H1 (cell line): Measurements from ENCODE around the gene BABAM2. TPM values are rescaled to one million over a fixed set of nuclear protein-coding genes. Genes with fewer than 3 reads are reported as not detected.

Source experiments
- CTCF ChIA-PET: fragments of 300-600 bp; sonication (Branson Sonifier 250); formaldehyde crosslinking; loops from one replicate; lab custom pipeline; 2021; ENCODE audit not compliant: partially characterized antibody; lab: Charles Lee
- POLR2A ChIA-PET: fragments of 300-600 bp; sonication (Branson Sonifier 250); formaldehyde crosslinking; loops from one replicate; lab custom pipeline; 2021; ENCODE audit warnings: inconsistent platforms; ENCODE audit not compliant: partially characterized antibody; lab: Charles Lee
- DNase-seq, 2 experiments: peaks; one replicate each; pipeline versions ENCODE4 v3.0.0 to v3.0.0-alpha.2; 2010 to 2022; ENCODE audit warnings: low spot score in 2 of 2, low read depth in 1 of 2, mixed read lengths in 1 of 2
- FAIRE-seq: peaks from 2 replicates; lab custom pipeline; 2011; peaks lifted over from hg19 to GRCh38; lab: Jason Lieb, UNC
- H2AFZ ChIP-seq: 2 replicates; pipeline ENCODE4 v1.8.1; 2012; ENCODE audit warnings: low read length, inconsistent platforms
- H2AK5ac ChIP-seq: 2 replicates; pipeline ENCODE4 v1.6.1; 2013; ENCODE audit warnings: low read depth, low read length
- H2BK120ac ChIP-seq: replicated peaks from 2 replicates; pipeline ENCODE3; 2013; ENCODE audit warnings: low read depth, low read length, inconsistent platforms
- H2BK12ac ChIP-seq: 2 replicates; pipeline ENCODE4 v1.6.1; 2013; ENCODE audit warnings: low read depth, low read length
- H2BK15ac ChIP-seq: 2 replicates; pipeline ENCODE4 v1.6.1; 2013; ENCODE audit warnings: low read length
- H2BK20ac ChIP-seq: 2 replicates; pipeline ENCODE4 v1.6.1; 2013; ENCODE audit warnings: low read length
- H2BK5ac ChIP-seq: 2 replicates; pipeline ENCODE4 v1.6.1; 2013; ENCODE audit warnings: low read depth, low read length
- H3K14ac ChIP-seq: 2 replicates; pipeline ENCODE4 v1.6.1; 2013; ENCODE audit warnings: inconsistent platforms; ENCODE audit not compliant: insufficient read length
- H3K18ac ChIP-seq: 2 replicates; pipeline ENCODE4 v1.6.1; 2013; ENCODE audit warnings: low read length; ENCODE audit errors: extremely low read depth
- H3K23ac ChIP-seq: 2 replicates; pipeline ENCODE4 v1.6.1; 2013; ENCODE audit warnings: inconsistent platforms; ENCODE audit not compliant: insufficient read length
- H3K23me2 ChIP-seq: 2 replicates; pipeline ENCODE4 v1.6.1; 2013; ENCODE audit warnings: low read depth, low read length
- H3K27ac ChIP-seq: 2 replicates; pipeline ENCODE4 v1.6.1; 2011; ENCODE audit warnings: low read depth, low read length, inconsistent platforms
- H3K27me3 ChIP-seq, 4 experiments: replicated peaks in 1 of 4; 1 replicate in 1 of 4; 2 replicates in 3 of 4; pipeline versions ENCODE4 v1.6.1 to v1.8.1; 2011 to 2013; ENCODE audit warnings: low read length in 3 of 4, mild to moderate bottlenecking in 3 of 4, inconsistent platforms in 2 of 4, mixed read lengths in 2 of 4, moderate library complexity in 1 of 4; ENCODE audit not compliant: control insufficient read depth in 3 of 4, insufficient read depth in 3 of 4; ENCODE audit errors: extremely low read depth in 1 of 4
- H3K36me3 ChIP-seq, 4 experiments: 2 replicates each; pipeline versions ENCODE4 v1.6.1 to v1.8.1; 2011 to 2013; ENCODE audit warnings: mild to moderate bottlenecking in 4 of 4, low read length in 3 of 4, moderate library complexity in 2 of 4, control low read depth in 1 of 4, inconsistent platforms in 1 of 4; ENCODE audit not compliant: insufficient read depth in 4 of 4, control insufficient read depth in 2 of 4
- H3K4ac ChIP-seq: replicated peaks from 2 replicates; pipeline ENCODE3; 2013; ENCODE audit warnings: low read length, low read depth, mixed read lengths, inconsistent platforms; ENCODE audit not compliant: insufficient read length
- H3K4me1 ChIP-seq, 4 experiments: replicated peaks in 1 of 4; 1 replicate in 1 of 4; 2 replicates in 3 of 4; pipeline versions ENCODE4 v1.6.1 to v1.8.1; 2011 to 2013; ENCODE audit warnings: low read length in 3 of 4, inconsistent platforms in 2 of 4, mixed read lengths in 1 of 4; ENCODE audit not compliant: insufficient read depth in 4 of 4, control insufficient read depth in 3 of 4
- H3K4me2 ChIP-seq, 2 experiments: 2 replicates each; pipeline versions ENCODE4 v1.6.1 to v1.8.1; 2011 to 2013; ENCODE audit warnings: low read depth in 2 of 2, low read length in 2 of 2, control low read depth in 1 of 2, inconsistent platforms in 1 of 2, mild to moderate bottlenecking in 1 of 2; ENCODE audit not compliant: insufficient read depth in 1 of 2
- H3K4me3 ChIP-seq, 4 experiments: fragments of 200-600, 300-600 bp in 1 of 4; sonication (generic), shearing (Covaris generic), sonication (Bioruptor Twin) in 1 of 4; 2 replicates each; pipeline versions ENCODE4 v1.5.1 to v1.8.1; 2011 to 2016; ENCODE audit warnings: low read length in 4 of 4, low read depth in 3 of 4, control low read depth in 2 of 4, inconsistent platforms in 2 of 4, mild to moderate bottlenecking in 2 of 4, mixed read lengths in 1 of 4, moderate library complexity in 1 of 4; ENCODE audit not compliant: insufficient read depth in 2 of 4; ENCODE audit errors: extremely low read depth in 1 of 4
- H3K56ac ChIP-seq: replicated peaks from 2 replicates; pipeline ENCODE3; 2013; ENCODE audit warnings: low read depth, mild to moderate bottlenecking, mixed read lengths, low read length, inconsistent platforms; ENCODE audit not compliant: insufficient read length
- H3K79me1 ChIP-seq: 2 replicates; pipeline ENCODE4 v1.6.1; 2013; ENCODE audit warnings: low read depth, low read length, control low read depth
- H3K79me2 ChIP-seq, 2 experiments: 2 replicates each; pipeline versions ENCODE4 v1.6.1 to v1.8.1; 2012 to 2013; ENCODE audit warnings: low read length in 2 of 2, mild to moderate bottlenecking in 2 of 2, inconsistent platforms in 1 of 2; ENCODE audit not compliant: insufficient read depth in 2 of 2, control insufficient read depth in 1 of 2
- H3K9ac ChIP-seq, 4 experiments: replicated peaks in 1 of 4; 1 replicate in 1 of 4; 2 replicates in 3 of 4; pipeline versions ENCODE4 v1.6.1 to v1.8.1; 2011 to 2013; ENCODE audit warnings: low read depth in 3 of 4, low read length in 3 of 4, control low read depth in 2 of 4, mild to moderate bottlenecking in 2 of 4, moderate library complexity in 2 of 4, inconsistent platforms in 1 of 4; ENCODE audit errors: extremely low read depth in 1 of 4
- H3K9me3 ChIP-seq, 2 experiments: 2 replicates each; pipeline versions ENCODE4 v1.6.1 to v1.8.1; 2012 to 2013; ENCODE audit warnings: mild to moderate bottlenecking in 2 of 2, moderate library complexity in 2 of 2, control low read depth in 1 of 2, inconsistent platforms in 1 of 2, low read depth in 1 of 2, low read length in 1 of 2, mixed read lengths in 1 of 2; ENCODE audit not compliant: insufficient read depth in 2 of 2
- H4K20me1 ChIP-seq, 2 experiments: replicated peaks in 1 of 2; 2 replicates each; pipeline versions ENCODE3 to v1.8.1; 2011 to 2013; ENCODE audit warnings: inconsistent platforms in 2 of 2, low read length in 2 of 2, mild to moderate bottlenecking in 1 of 2; ENCODE audit not compliant: insufficient read depth in 2 of 2, control insufficient read depth in 1 of 2
- H4K5ac ChIP-seq: 2 replicates; pipeline ENCODE4 v1.6.1; 2013; ENCODE audit warnings: low read length, low read depth, mixed read lengths, inconsistent platforms; ENCODE audit not compliant: insufficient read length
- H4K8ac ChIP-seq: 2 replicates; pipeline ENCODE4 v1.8.0; 2013; ENCODE audit warnings: mild to moderate bottlenecking, moderate library complexity, low read length, inconsistent platforms; ENCODE audit not compliant: insufficient read depth; ENCODE audit errors: extremely low read depth
- H4K91ac ChIP-seq: replicated peaks from 2 replicates; pipeline ENCODE3; 2013; ENCODE audit warnings: low read length, mixed read lengths, inconsistent platforms; ENCODE audit not compliant: insufficient read length
- CBX5 ChIP-seq: fragments of 300-800, 300-1000 bp; sonication (generic); IDR thresholded peaks from 2 replicates; pipeline ENCODE4 v1.7.1; 2016; ENCODE audit warnings: antibody characterized with exemption, low read length, low read depth
- POLR2A ChIP-seq, 2 experiments: IDR thresholded peaks; 1 replicate in 1 of 2; 2 replicates in 1 of 2; pipeline ENCODE4 v1.6.1; 2011; ENCODE audit warnings: low read depth in 2 of 2, low read length in 2 of 2, mild to moderate bottlenecking in 2 of 2; ENCODE audit errors: control extremely low read depth in 1 of 2
- SUZ12 ChIP-seq: fragments of 200-600 bp; sonication (generic); IDR thresholded peaks from 2 replicates; pipeline ENCODE4 v1.6.1; 2012; ENCODE audit warnings: mild to moderate bottlenecking, inconsistent platforms, low read length, moderate library complexity, mixed read lengths
- WGBS, 2 experiments: shearing (Covaris generic) in 1 of 2; methylation state at CpG; one replicate each; pipeline versions ENCODE4 v1.1.6 to v1.1.7; 2013 to 2015; ENCODE audit warnings: low lambda C conversion rate in 2 of 2, mixed read lengths in 2 of 2, inconsistent platforms in 1 of 2, low coverage in 1 of 2, missing lambda C conversion rate in 1 of 2; ENCODE audit not compliant: insufficient replicate concordance in 2 of 2, insufficient coverage in 1 of 2, insufficient read length in 1 of 2; ENCODE audit errors: extremely low coverage in 1 of 2, missing lambda C conversion rate in 1 of 2; 5-methylcytosine and 5-hydroxymethylcytosine counted together
- polyA plus RNA-seq, 7 experiments: library from polyadenylated mRNA; depleted of rRNA in 3 of 7; stranded (reverse) in 5 of 7; unstranded in 2 of 7; fragments of >200 nt in 5 of 7; fragments of 200-250 nt in 2 of 7; gene quantifications; 1 replicate in 5 of 7; 2 replicates in 1 of 7; 4 replicates in 1 of 7; pipeline versions ENCODE4 v1.2.1 to v1.2.3, GENCODE V29; 2011 to 2013; ENCODE audit warnings: missing spikeins in 2 of 7, mixed read lengths in 2 of 7
- total RNA-seq: library from RNA; stranded (reverse); fragmentation: NEBNext Ultra II Directional; extraction: Animal tissue kit (Norgen Biotek cat#: 25700); gene quantifications from 2 replicates; pipeline ENCODE4 v1.2.1, GENCODE V29; 2021

The BABAM2 gene
- total and polyA plus RNA-seq, 2 of the 8 experiments (the other 6 are each of a cell fraction or from before 2014, with no cell fraction given), result 15.8 to 20.9 TPM

DNA sequence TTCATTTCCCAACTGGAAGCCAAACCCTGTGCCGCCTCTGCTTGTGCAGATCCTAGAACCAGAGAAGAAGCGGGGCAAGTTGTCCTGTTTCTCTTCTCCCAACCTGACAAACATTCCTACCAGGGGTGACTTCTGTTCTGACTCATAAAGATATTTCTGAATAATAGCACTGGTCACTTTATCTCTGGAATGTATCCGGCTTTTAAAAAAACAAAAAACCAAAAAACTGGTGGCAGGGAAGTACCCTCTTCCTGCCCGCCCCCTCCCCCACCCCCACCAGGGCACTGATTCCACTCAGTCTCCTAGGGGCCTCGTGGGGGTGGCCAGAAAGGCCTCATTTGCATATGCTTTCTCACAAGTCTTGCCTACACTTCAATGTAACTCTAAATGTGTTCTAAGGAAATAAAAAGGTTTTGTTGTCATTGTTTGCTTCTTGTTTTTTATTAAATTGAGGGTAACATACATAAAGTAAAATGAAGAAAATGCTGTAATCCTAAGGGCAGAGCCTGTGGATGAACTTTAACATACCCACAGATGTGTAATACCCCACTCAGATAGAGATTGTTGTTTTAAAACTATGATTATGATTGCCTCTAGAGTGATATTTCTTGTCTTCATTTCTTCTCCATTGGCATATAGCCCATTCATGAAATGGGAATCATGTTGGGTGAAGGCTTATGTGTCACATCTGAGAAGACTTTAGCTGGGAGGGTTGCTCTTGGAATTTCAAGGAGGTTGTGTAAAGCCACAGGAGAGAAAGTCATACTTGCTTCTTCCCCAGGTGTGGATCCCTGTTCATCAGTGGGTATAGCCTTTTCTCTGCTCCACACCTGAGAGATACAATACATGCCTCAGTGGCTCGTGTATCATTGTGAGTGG is 496.8 kb downstream of the BABAM2 start:
- CTCF ChIA-PET, result interaction anchor here (0.7 to 0.9 kb wide), 2 partner anchors 9 to 33 kb away, joined by 3 read pairs; no protein-coding TSS in a partner anchor
- Histone ChIP-seq H2BK5ac (no peak overlapping the region), H4K5ac (no peak overlapping the region), H3K56ac (no peak overlapping the region), H3K4me1 (peaks cover 4 to 18% (median 13%) of the 10 kb centered on the region in 4 experiments; a peak in 6 of 7 replicates), H2BK15ac (no peak overlapping the region), H3K4me2 (no peak overlapping the region), H3K14ac (no peak overlapping the region), H4K20me1 (no peaks in the 10 kb centered on the region), H3K23ac (no peak overlapping the region), H3K9me3 (no peaks in the 10 kb centered on the region), H2AK5ac (no peak overlapping the region), H2BK120ac (no peak overlapping the region), H3K27ac (no peak overlapping the region), H4K8ac (no peak overlapping the region; the same call in 1 of the 2 replicates), H3K9ac (no peak overlapping the region), H3K4me3 (no peak overlapping the region), H3K79me2 (no peaks in the 10 kb centered on the region), H2AFZ (no peak overlapping the region), H2BK20ac (no peak overlapping the region), H3K36me3 (no peaks in the 10 kb centered on the region), H4K91ac (no peak overlapping the region), H3K79me1 (no peaks in the 10 kb centered on the region), H3K4ac (no peak overlapping the region), H3K18ac (no peak overlapping the region), H3K23me2 (peaks cover 18% of the 10 kb centered on the region), H3K27me3 (peaks cover 9 to 40% (median 26%) of the 10 kb centered on the region in 4 experiments), H2BK12ac (no peak overlapping the region)
- WGBS, 2 experiments, result 70% methylated on average over 4 of the region's 6 CpGs; no CpG with 5 or more reads in 1 of the 2 experiments
- FAIRE-seq (no peak), DNase-seq (no peak)
- POLR2A ChIA-PET, result interaction anchor here (1.3 to 1.4 kb wide), 2 partner anchors 27 to 664 kb away, joined by 3 to 4 read pairs; no protein-coding TSS in a partner anchor
- TF ChIP-seq CBX5 (no peak), SUZ12 (no peak; the same call in 1 of the 2 replicates), POLR2A (IDR thresholded peaks at IDR 0.05; ENCODE audit: control extremely low read depth in 1 of 2, low read depth in 2 of 2, low read length in 2 of 2) (no peak)
